Erythroblast (primary cell): ENCODE measurements around the gene NOL4L.

Experiments
- GATA1 ChIP-seq: IDR thresholded peaks from 2 replicates; pipeline ENCODE4 v1.6.1; 2011; ENCODE audit warnings: low read depth, mild to moderate bottlenecking, control low read depth, low read length, moderate library complexity
- POLR2A ChIP-seq: IDR thresholded peaks from 2 replicates; pipeline ENCODE4 v1.6.1; 2011; ENCODE audit warnings: mild to moderate bottlenecking, low read length

DNA sequence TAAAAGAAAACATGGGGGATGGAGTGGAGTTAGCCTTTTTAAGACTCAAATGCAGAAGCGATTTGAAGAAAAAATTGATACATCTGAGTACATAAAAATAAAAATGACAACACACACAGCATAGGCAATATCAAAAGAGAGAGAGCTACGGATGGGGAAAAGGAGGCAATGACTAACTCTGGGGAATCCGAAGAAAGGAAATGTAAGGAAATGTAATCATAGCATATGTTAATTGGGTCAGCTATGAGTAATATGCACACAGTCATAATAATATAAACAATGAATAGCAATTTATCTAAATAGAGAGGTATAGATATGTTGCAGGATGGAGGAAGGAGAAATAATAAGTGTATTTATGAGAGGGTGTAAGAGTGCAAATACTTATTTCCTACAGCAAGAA, 83.4 kb downstream of the NOL4L start:
- no peak for TF ChIP-seq POLR2A
- TF ChIP-seq GATA1 = no peak
